Measurements from ENCODE around the gene RHCE. TPM values are rescaled to one million over a fixed set of nuclear protein-coding genes. Genes with fewer than 3 reads are reported as not detected.
A peak's percentile ranks its signal among the peaks of the same experiment; 100 is the strongest.
"Not testable (repeated sequence)": the region's sequence is repeated elsewhere in the genome, so short reads cannot be mapped to it uniquely, and the experiment has no call there.

RHCE gene
- total RNA-seq, 1 donor from 2014 or later, result 0.65 TPM

DNA sequence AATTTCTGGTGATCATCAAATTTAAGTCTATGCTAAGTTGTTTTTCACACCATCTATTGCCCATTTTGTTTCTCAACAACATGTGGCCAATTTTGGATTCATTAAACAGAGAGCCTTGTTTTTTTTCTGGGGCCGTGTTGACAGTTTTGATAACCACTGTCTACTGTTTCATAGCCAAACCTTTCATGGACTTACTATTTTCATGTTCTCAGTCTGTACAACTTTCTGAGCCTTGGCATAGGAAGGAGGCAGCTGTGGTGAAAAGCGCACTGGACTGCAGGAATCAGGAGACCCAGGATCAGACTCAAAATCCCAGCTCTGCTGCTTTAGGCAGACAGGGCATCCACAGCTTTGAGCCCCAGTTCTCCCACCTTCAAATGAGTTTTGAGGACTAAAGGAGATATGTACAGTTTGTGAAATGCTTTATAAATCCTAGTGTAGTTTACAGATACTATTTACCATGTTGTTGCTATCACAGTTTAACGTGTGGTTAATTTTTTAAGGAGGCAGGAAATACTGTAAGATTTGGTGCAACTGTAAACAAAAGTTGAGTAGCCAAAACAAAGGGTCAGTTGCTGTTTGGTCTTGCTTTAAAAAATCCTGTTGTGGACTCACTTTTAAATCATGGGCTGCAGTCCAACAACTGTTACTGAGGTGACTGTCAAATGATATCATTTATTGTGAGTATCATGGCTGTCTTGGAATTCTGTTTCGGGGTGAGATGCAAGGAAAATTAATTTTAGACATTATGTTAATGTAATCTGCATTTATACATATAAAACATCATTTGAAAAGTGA is 13.0 kb upstream of the RHCE start:
- DNase-seq (ENCODE audit: low spot score) (no peak), ATAC-seq (no peak)

DNA sequence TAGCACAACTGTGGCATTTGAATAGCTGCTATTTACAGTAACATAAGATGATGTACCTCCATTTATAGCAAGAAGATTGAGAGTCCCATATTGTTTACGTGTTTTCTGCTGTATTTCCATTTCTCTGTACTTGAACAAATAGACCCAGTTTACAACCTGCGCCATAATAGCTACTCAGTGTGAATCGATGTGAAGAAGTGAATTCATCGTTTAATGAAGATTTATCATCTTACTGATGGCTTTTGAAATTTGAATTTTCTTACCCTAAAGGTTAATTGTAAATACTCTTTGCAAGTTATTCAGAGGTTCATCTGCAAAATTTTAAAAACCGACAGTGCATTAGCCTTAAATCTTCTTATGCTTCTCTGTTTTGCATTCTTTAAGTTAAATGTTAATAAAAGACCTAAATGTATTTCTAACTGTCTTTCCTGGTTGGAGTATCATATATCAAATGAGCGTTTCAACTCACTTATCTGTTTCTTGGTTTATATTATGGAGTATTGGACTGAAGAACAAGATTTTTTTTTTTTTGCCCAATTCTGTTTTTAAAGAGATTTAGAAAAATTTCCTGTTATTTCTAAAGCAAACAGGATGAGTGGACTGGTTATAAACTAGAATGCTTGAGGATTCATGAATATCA is 12.2 kb upstream of the RHCE start:
- DNase-seq (ENCODE audit: low spot score) (no peak), ATAC-seq (no peak)

DNA sequence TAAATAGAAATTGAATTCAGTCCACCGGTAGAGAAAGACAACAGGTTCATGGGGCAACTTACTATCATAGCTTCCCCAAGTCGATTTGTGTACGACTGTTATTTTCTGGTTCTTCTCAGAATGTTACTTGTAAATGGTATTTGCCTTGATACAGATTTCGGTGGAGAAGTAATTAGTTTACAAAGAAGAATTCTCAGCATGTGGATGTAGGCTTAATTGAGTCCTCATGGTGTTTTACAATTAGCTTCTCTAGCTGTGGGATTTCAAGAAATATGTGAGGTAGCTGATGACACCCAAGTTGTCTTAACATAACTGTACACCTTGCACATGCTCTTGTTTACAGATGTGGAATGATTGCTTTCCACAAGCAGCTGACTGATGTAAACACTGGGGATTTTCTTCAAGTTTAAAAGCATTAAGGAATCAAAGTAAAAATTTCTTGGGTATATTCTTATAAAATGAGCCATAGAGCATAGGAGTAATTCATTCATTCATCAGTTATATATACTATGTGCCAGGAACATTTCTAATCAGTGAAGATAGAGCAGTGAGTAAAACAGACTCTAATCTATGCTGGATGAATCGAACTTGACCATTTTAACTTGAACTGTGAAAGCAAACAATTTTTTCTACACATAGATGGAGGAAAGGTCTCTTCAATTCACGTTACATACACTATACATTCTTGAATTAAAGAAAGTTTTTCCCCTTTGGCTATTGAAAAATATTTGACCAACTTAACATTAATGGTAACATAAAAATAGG is 11.5 kb upstream of the RHCE start:
- DNase-seq (ENCODE audit: low spot score) (no peak), ATAC-seq (no peak)

DNA sequence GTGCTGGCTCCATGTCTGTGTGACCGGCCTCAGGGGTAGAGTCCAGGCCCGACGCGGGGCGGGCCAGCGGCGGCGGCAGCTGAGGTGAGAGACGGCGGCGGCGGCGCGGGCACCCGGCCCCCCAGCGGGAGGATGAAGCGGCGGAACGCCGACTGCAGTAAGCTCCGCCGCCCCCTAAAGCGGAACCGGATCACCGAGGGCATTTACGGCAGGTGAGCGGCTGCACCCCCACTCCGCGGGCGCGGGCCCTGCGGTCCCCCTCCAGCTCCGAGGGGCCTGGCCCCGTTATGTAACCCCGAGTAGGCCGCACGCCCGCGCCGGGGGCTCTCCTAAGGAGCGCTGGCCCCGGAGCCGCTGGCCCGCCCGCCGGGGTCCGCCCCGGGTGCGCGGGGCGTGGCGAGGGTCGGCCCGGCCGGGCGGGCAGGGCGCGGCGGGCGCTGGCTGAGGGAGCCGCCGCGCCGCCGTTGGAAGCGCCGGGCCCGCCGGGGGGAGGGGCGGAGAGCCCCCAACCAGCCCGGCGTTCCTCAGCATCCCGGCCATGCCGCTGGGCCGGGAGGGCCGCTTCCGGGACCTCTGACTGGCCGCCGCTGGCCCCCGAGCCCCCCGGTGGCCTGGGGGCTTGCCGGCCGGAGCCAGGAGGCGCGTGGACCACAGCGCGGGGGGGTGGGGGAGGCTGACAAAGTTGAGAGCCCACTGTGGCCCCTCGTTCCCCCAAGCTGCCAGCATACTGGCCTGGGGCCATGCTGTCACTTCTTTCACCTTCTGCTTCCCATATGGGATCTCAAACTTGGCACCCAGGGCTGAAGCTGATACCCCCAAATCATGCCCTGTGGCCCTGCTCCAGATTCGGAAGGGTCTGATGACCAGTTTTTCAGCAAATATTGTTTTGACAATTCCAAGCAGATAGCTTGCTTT is 10.6 kb upstream of the RHCE start:
- DNase-seq (ENCODE audit: low spot score) (peak; percentile 54), ATAC-seq (peak; percentile 18)

DNA sequence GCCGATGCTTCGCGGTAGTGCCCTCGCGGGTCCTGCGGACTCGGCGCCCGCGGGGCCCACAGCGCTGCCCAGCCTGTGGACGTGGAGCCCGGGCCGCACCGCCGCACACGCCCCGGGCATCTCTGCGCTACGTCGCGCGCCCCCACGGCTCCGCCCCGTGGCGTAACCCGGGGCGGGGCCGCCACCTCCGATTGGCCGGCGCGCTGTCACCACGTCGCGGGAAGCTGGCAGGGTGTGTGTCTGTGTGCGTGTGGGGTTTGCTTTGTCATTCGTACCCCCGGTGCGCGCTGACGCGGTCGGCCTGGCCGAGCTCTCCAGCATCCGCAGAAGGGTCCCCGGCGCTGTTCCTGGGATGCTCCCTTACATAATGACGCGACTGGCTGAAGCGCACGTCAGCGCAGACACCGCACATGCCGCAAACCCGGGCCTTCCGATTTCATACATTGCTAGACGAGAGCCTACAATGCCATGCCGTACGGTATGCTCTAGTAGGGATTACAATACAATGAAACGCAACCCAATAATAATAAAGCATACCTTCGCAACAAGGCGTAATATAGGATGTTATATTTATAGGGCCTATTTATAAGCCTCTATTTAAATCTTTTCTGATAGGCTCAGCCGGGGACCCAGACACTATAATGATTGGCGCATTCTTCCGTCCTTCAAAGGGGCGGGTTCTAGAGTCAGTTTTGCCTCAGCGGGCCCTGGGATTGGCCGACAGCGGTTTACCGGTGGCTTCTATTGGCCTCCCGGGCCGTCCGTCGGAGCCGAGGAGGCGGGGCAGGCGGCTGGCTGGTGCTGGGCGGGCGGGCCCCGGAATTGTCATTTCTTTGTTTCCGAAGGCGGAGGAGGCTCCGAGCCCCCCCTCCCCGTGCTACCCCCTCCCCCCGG is 9.7 kb upstream of the RHCE start, which contains the start of gene MACO1:
TSS of gene MACO1 (plus strand) at position 825 of the 894 bp plus-strand sequence. CDS start 202 bp downstream, outside the sequence.
- DNase-seq (ENCODE audit: low spot score) (peak; percentile 99), ATAC-seq (peak; percentile 81)

DNA sequence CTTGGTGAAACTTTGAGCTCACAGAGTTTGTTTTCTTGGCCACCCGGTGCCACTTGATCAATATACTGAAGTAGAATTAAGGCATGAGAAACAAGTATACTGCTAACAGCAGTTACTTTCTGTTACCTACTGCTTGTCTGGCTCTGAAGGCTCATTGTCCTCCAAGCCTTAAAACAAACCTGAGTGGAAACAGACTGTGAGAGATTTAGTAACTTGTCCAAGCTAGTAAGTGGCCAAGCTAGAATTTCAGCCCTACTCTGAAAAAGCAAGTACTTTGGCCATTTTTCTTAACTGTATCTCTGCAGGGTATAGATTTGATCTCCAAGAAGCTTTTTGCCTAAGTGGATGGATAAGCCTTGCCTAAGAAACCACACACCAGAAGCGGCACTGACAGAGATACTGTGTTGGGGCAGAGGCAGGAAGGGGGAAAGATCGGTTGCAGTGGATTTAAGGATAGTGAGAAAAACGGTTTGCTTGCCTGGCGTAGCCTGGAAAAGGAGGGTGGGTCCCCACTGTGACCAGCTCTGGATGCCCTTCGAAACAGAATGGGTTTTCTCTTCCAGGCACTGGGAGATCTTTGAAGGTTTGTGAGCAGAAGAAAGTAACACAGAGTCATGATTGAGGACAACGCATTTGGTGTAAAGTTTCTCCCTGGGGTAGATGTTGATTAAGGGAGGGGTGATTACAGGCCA is 8.0 kb upstream of the RHCE start:
- ATAC-seq (no peak), DNase-seq (ENCODE audit: low spot score) (no peak)

DNA sequence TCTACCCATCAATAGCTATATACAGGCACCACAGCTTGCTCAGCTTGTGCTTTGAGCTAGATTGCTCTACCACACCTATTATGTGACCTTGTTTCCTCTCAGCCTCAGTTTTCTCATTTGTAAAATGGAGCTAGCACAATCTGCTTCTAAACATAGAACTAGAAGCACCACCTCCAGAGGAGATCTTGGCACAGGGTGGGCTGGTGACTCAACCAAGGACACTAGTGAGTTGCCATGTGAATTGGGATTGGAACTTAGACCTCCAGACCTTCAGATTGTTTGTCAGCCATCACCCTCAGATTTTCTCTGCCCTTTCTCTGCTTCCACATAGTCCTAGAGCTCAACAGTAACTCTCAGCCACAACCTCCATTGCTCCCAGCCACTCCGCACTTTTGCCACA is 7.1 kb upstream of the RHCE start:
- DNase-seq (ENCODE audit: low spot score) (no peak), ATAC-seq (no peak)

DNA sequence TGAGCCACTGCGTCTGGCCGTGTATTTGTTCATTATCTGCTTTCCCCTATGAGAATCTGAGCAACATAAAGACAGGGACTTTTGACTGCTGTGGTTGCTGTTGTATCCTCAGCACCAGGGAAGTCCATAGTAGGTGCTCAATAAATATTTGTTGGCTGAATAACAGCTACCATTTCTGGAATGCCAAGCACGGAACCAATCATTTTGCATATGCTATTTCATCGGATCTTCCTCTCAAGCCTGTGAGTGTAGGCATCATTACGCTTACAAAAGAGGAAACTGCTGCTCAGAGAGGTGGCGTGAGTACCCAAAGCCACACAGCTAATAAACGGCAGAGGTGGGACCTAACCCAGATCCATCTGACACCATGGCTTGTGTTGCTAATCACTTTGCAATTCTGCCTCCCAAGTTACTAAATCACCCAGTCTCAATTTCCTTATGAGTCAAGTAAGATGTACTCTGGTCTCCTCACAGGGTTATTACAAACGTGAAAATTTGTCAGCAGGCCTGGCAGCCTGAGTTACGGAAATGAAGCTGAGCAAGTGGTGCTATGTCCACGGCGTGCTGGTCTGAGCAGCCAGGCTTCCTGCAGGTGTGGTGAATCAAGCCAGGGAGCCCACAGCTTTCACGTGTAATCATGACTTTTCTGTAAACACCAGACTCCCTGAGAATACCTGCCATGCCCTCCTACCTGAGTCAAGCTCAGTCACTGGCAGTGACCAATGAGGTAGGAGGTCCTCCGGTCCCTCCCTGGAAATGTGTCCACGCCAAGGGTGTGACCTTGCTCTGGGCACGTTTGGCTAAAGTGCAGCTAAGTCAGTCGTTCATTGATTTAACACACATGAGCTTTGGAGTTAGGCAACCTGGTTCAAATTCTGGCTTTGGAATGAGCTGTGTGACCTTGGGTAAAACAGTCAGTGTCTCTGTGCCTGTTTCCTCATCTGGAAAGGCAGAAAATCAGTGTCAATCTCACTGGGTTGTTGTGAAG is 4.8 kb upstream of the RHCE start:
- ATAC-seq, result peak; percentile 63
- DNase-seq (ENCODE audit: low spot score), result peak; percentile 93

DNA sequence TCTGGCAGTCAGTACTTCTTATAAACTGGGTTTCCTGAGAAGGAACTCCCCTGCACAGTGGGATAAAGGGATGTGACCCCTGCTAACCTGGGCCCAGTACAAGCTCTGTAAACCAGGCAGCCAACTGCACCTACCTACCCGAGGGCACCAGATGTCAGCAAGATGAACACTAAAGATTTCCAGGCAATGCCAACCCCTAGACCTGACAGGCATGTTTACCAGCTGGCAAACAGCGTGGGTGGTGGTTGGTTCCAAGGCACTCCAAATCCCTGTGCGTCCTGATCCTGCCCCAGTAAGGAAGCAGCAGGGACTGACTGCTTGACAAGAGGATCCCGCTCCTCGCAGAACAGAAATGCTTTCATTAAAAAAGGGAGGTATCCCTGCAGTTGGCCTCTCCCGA is 2.6 kb upstream of the RHCE start:
- ATAC-seq (peak; percentile 83), DNase-seq (ENCODE audit: low spot score) (peak; percentile 90)

DNA sequence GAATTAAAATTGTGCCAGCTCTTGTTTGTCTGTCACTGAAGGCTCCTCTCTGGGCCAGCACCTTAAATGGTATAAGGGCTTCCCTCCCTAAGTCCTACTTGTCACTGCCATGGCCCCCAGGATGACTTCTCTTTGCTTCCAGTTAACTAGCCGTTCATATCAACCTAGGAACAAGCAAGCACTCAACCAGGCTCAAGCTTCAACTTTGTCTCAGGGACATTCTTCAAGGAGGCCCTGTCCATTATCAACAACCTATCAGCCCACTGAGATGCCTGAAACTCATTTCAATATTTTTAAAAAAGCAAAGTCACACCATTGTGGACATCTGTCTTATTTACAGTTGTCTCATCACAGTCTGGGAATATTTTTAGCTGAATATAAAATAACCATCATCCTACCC is 1.3 kb downstream of the RHCE start:
- ATAC-seq; DNase-seq (ENCODE audit: low spot score): not testable (repeated sequence)

DNA sequence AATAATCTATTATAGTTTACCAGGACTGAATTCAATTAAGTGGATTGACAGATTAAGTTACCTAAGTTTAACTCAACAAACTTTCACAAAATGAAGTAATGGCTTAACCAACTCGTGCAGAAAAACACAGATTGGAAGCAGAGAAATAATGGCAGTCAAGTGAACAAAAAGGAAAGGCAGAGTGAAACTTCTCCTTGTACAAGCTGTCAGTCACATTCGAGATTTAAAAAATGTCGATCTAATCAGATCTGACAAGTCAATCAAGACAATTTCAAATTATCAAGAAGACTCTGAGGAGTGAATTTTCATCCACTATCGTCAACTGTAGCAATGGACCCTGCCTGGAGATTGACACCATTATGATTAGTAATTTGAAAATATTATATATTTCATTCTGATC is 3.3 kb downstream of the RHCE start:
- DNase-seq (ENCODE audit: low spot score); ATAC-seq: not testable (repeated sequence)

DNA sequence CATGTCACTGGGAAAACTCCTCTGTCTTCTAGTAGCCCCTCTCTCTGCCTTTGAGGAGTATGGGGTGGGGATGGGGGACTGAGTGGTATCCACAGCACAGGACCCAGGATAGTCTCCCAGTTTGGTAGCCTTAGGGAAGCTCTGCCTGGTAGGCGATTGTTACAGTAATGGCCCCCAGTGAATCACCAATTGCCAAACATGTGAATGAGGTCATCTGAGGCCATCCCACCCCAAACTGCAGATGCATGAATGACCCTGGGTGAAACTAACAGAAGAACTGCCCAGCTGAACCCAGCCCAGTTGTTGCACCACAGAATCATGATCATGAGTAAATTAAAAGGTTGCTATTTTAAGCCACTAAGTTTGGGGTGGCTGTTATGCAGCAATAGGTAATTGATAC is 6.0 kb downstream of the RHCE start:
- peak; percentile 10 for ATAC-seq
- DNase-seq (ENCODE audit: low spot score), result not testable (repeated sequence)

DNA sequence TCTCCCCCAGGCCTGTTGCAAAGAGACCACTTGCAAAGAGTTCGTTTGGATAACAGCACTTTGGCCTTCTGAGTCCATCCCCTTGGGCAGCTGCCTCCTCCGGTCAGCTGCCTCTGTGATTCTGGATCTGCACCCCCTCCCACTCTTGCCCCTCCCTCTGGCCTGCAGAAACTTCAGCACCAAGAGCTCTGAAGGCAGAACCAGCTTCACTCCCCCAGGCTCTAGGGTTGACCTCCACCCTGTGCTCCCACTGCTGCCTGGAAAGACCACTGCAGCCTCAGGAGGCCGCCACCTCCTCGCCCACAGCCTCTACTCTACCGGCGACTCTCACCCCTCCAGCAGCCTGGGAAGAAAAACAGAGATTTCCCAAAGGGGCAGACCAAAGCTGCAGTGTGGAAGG is 6.5 kb downstream of the RHCE start:
- DNase-seq (ENCODE audit: low spot score); ATAC-seq: not testable (repeated sequence)

DNA sequence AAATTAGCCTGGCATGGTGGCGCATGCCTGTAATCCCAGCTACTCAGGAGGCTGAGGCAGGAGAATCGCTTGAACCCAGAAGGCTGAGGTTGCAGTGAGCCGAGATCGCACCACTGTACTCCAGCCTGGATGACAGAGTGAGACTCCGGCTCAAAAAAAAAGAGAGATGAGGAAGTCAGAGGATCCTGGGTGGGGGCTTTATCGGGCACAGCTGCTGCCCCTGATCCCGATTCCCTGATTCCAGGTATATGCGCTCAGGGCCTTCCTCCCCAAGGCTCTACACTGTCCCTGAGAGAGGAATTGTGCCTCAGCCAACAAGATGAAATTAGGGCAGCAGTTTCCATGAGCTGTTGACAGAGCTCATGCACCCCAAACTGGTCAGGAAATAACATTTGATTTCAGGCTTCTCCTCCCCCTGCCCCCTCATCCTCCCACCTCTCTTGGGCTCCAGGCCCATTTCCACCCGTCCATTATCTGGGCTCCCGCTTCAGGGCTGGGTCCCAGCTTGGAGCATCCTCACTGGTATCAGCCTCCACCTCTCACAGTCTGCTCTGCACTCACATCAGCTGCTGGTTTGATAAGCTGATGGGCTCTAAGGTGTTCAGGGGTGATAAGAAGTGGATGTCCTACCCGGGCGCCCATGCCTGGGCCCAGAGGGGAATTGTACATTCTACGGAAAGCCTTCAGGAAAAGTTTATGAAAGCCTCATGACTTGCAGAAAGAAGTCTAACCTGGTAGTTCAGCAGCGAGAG is 7.6 kb downstream of the RHCE start:
- ATAC-seq, result not testable (repeated sequence)

DNA sequence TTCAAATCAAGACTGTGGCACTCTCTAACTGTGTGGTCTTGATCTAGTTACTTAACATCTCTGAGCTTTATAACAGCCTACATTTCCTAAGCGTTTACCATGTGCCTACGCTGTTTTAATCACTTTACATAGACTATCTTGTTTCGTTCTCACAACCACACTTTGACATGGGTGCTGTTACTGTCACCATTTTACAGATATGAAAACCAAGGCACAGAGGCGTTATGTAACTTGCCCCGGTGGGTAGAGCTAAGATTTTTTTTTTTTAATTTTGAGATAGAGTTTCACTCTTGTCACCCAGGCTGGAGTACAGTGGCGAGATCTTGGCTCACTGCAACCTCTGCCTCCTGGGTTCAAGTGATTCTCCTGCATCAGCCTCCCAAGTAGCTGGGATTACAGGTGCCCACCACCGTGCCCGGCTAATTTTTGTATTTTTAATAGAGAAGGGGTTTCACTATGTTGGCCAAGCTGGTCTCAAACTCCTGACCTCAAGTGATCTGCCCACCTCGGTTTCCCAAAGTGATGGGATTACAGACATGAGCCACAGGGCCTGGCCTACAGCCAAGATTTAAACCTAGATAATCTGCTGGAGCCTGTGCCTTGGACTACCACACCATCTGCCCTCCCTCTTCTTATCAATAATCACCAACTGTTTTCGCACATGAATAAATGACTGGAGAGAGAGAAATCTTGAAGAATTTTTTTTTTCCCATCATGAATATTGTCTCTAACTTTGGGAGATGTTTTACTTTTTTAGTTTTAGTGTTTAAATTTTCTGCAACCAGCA is 10.8 kb downstream of the RHCE start:
- not testable (repeated sequence) for DNase-seq (ENCODE audit: low spot score); ATAC-seq

More for the DNA sequence above, 7.6 kb downstream of the RHCE start:
- DNase-seq (ENCODE audit: low spot score), result not testable (repeated sequence)

DNA sequence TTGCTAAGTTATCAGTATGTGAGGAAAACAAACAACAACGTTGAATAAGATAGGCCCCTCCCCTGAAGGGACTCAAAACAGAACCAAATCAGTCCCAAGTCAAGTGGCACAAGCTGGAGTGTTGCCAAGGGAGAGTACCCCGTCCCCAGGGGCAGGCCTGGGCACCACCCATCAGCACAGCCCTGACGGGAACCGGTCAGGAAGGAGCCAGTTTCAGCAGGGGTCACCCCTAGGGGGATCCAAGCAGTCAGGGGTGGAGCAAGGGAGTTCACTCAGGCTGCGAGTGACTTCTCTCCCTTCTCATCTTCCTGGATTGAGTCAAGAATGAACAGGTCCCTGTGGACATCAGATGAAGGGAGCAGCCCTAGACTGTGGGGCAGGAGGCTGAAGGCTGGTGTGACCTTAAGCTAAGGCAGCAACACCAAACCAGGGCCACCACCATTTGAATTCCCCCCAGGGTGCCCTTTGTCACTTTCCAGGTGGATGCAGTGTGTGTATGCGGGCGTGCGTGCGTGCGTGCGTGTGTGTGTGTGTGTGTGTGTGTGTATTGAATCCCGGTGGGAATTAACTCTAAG is 14.8 kb downstream of the RHCE start:
- not testable (repeated sequence) for DNase-seq (ENCODE audit: low spot score); ATAC-seq

All from left lobe of liver (tissue), 2 donors.